Right renal cortex interstitium (tissue), 3 donors: ENCODE data around the gene CADPS2. TPM values are rescaled to one million over a fixed set of nuclear protein-coding genes. Genes with fewer than 3 reads are reported as not detected.
A peak's percentile ranks its signal among the peaks of the same experiment; 100 is the strongest.

ENCODE experiments used
- DNase-seq, 3 donors: peaks; one replicate each; pipeline ENCODE4 v3.0.0-alpha.2; 2013; ENCODE audit warnings: low read depth in 3 of 3, low spot score in 2 of 3
- polyA plus RNA-seq, 3 donors: library from polyadenylated mRNA; unstranded; fragments of 120-200 nt; gene quantifications; one replicate each; pipeline ENCODE4 v1.2.1, GENCODE V29; 2013; ENCODE audit not compliant: insufficient read length in 3 of 3

The CADPS2 gene
- polyA plus RNA-seq, 3 donors: 47.2 to 69.8 (median 60.7) TPM

GRCh38 chr7:122619664-122620063 is 266.6 kb downstream of the CADPS2 start:
- no peak for DNase-seq

- DNase-seq: no peak
These were observed 267.6 kb downstream of the CADPS2 start for GRCh38 chr7:122618585-122619189.

- no peak for DNase-seq
These were observed 269.3 kb downstream of the CADPS2 start for GRCh38 chr7:122616951-122617350.

GRCh38 chr7:122605929-122606328 is 280.3 kb downstream of the CADPS2 start:
- no peak for DNase-seq

- no peak for DNase-seq
These were observed 282.0 kb downstream of the CADPS2 start for GRCh38 chr7:122604251-122604650.

GRCh38 chr7:122602800-122603199 is 283.5 kb downstream of the CADPS2 start:
- no peak for DNase-seq

GRCh38 chr7:122600630-122601029 is 285.6 kb downstream of the CADPS2 start:
- DNase-seq: no peak

- no peak for DNase-seq
These were observed 286.2 kb downstream of the CADPS2 start for GRCh38 chr7:122600042-122600441.

GRCh38 chr7:122597277-122597676 is 289.0 kb downstream of the CADPS2 start:
- no peak for DNase-seq

- DNase-seq: no peak
These were observed 290.4 kb downstream of the CADPS2 start for GRCh38 chr7:122595885-122596284.

GRCh38 chr7:122588621-122589020 is 297.6 kb downstream of the CADPS2 start:
- DNase-seq: no peak

- peak in 2 of 3 donors; percentile 7 to 21 for DNase-seq
These were observed 301.5 kb downstream of the CADPS2 start for GRCh38 chr7:122584676-122585251.

GRCh38 chr7:122578350-122578749 is 307.9 kb downstream of the CADPS2 start:
- DNase-seq: no peak

- DNase-seq: no peak
These were observed 308.7 kb downstream of the CADPS2 start for GRCh38 chr7:122577449-122578003.

GRCh38 chr7:122572706-122573105 is 313.6 kb downstream of the CADPS2 start:
- no peak for DNase-seq

- no peak for DNase-seq
These were observed 324.9 kb downstream of the CADPS2 start for GRCh38 chr7:122561326-122561725.

- DNase-seq: no peak
These were observed 329.3 kb downstream of the CADPS2 start for GRCh38 chr7:122556873-122557542.

GRCh38 chr7:122556219-122556618 is 330.0 kb downstream of the CADPS2 start:
- DNase-seq: no peak

- DNase-seq: no peak
These were observed 332.5 kb downstream of the CADPS2 start for GRCh38 chr7:122553761-122554160.

GRCh38 chr7:122552769-122553168 is 333.5 kb downstream of the CADPS2 start:
- DNase-seq: no peak

GRCh38 chr7:122550545-122550944 is 335.7 kb downstream of the CADPS2 start:
- no peak for DNase-seq

- no peak for DNase-seq
These were observed 336.7 kb downstream of the CADPS2 start for GRCh38 chr7:122549578-122549977.
